GM06990 (cell line): Measurements from ENCODE around the gene CBARP.
"Not testable (repeated sequence)": the region's sequence is repeated elsewhere in the genome, so short reads cannot be mapped to it uniquely, and the experiment has no call there.

ENCODE experiments used
- DNase-seq: peaks from one replicate; pipeline ENCODE4 v3.0.0-alpha.2; 2011; ENCODE audit not compliant: insufficient read length; ENCODE audit errors: extremely low read depth
- H3K27me3 ChIP-seq: replicated peaks from 2 replicates; pipeline ENCODE4 v1.6.0; 2011; ENCODE audit warnings: low read length; ENCODE audit not compliant: control insufficient read depth, insufficient read depth
- H3K36me3 ChIP-seq: 2 replicates; pipeline ENCODE4 v1.5.1; 2011; ENCODE audit warnings: low read length; ENCODE audit not compliant: control insufficient read depth, insufficient read depth
- H3K4me3 ChIP-seq: replicated peaks from 2 replicates; pipeline ENCODE4 v1.5.1; 2011; ENCODE audit warnings: low read depth, mild to moderate bottlenecking, control low read depth, low read length
- TF ChIP-seq, protein P1 (sequence below): IDR thresholded peaks from 2 replicates; pipeline ENCODE4 v1.5.1; 2011; ENCODE audit warnings: low read length, control low read depth, mild to moderate bottlenecking, inconsistent platforms; ENCODE audit not compliant: insufficient read depth, poor library complexity, severe bottlenecking

Gene CBARP

DNA sequence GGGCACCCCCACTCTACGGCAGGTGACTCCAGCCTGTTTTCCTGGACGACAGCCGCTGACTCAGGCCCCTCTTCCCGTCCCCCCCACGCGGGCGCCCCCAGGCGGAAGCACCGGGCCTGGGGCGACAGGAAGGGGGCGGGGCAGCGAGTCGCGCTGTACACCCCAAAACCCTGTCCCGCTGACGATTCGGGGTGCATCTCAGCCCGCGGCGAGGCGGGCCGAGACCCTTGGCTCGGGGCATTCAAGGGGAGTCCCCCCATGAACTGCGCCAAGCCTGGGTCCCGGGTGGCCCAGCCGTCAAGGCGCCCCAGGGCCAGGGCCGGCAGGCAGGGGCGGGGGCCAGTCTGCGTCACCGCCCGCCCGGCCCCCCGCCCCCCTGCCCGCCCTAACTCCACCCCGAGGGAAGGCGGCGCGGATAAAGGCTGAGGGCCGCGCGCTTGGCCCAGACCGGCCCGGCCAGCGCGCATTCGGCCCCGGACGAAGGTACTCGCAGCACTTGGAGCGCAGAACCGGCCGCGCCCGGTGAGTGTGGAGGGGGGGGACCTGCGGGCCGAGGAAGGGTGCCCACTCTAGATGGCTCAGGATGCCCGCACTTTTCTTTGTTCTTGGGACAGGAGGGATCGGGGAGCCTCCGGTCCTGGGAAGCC lies 10.5 kb upstream of the CBARP start, which contains the start of gene MIDN:
TSS of gene MIDN (plus strand) at position 445 of the 647 bp plus-strand sequence. CDS start 1,714 bp downstream, outside the sequence.
- Histone ChIP-seq H3K36me3 (peaks cover 8% of the 10 kb centered on the region), H3K4me3 (peak within 1 kb of the TSS; percentile 75), H3K27me3 (no peaks in the 10 kb centered on the region)
- TF ChIP-seq, protein P1, sequence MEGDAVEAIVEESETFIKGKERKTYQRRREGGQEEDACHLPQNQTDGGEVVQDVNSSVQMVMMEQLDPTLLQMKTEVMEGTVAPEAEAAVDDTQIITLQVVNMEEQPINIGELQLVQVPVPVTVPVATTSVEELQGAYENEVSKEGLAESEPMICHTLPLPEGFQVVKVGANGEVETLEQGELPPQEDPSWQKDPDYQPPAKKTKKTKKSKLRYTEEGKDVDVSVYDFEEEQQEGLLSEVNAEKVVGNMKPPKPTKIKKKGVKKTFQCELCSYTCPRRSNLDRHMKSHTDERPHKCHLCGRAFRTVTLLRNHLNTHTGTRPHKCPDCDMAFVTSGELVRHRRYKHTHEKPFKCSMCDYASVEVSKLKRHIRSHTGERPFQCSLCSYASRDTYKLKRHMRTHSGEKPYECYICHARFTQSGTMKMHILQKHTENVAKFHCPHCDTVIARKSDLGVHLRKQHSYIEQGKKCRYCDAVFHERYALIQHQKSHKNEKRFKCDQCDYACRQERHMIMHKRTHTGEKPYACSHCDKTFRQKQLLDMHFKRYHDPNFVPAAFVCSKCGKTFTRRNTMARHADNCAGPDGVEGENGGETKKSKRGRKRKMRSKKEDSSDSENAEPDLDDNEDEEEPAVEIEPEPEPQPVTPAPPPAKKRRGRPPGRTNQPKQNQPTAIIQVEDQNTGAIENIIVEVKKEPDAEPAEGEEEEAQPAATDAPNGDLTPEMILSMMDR: peak; percentile 70
- peak; percentile 85 for DNase-seq

DNA sequence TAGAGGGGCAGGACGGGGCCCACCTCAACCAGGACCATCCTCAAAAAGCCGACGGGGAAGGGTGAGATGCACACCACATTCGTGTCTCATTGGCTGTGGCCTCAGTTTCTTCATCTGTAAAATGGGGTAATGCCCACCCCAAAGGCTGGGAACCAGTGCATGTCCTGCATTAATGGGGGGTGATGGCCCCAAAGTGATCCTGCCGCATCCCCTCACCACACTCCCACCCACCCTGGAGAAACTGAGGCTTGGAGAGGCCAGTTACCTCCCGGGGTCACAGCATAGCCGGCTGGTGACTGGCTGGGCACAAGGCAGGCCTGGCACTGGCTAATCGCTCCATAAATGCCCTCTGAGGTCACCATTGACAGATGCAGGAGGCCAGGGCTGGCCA lies 9.9 kb upstream of the CBARP start:
- H3K36me3 ChIP-seq: peaks cover 8% of the 10 kb centered on the region
- TF ChIP-seq, protein P1: no peak
- H3K27me3 ChIP-seq: no peaks in the 10 kb centered on the region
- no peak for DNase-seq
- peak overlapping the region; percentile 75 for H3K4me3 ChIP-seq

DNA sequence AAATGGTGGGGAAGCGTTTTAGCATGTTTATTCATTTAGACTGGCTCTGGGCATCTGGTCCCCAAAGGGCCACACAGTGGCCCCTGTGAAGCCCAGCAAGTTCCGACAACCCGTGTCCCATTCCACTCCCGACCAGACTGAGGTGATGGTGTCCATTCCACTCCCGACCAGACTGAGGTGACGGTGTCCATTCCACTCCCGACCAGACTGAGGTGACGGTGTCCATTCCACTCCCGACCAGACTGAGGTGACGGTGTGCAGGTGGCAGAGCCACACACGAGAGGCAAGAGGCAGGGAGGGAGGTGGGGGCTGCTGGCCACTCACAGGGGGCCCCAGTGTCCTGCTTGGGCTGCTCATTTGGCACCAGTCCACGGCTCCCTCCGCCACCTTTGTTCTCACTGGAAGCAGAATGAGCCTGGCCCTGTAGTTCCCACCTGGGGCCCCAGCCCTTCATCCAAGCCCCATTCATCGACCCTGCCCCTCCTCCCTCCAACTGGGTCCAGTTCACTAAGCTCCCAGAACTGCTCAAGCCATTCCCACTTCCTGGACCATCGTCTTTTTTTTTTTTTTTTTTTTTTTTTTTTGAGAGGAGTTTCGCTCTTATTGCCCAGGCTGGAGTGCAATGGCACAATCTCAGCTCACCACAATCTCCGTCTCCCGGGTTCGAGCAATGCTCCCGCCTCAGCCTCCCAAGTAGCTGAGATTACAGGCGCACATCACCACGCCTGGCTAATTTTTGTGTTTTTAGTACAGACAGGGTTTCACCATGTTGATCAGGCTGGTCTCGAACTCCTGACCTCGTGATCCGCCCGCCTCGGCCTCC lies 8.7 kb upstream of the CBARP start:
- H3K27me3 ChIP-seq, H3K4me3 ChIP-seq, DNase-seq, H3K36me3 ChIP-seq: not testable (repeated sequence)

DNA sequence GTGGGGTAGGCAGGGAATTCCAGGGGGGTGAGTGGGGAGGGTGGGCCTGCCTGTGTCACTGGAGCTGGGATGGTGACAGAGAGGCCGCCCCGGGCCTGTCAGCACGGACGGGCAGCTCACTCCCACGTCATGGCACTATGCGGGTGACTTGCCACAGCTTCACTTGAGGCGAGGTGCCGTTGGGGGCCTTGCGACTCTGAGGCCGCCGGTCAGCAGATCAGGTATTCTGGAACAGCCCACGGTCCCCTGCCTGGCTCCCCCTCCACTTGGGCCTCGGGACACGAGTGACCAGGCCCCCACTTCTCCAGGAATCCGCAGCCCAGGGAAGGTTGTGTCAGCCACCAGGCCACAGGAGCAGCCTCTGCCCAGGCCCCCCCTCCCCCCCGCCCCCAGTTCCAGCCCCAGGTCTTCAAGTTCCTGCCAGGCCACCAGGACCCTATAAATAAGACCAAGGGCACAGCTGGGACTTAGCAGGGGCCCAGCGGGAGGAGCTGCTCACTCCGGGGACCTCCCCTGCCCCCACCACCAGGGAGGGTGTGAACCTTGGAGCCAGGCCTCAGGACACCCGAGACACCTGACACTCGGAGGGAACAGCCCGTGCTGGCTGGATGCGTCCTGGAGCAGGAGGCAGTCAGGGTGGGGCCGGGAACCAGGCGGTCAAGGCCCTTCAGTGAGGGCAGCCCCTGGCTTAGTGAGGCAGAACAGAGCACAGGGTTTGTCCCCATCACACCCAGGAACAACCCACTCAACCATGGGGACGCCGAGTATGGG lies 7.9 kb upstream of the CBARP start:
- Histone ChIP-seq H3K4me3 (no peak overlapping the region), H3K36me3 (peaks cover 2% of the 10 kb centered on the region), H3K27me3 (no peaks in the 10 kb centered on the region)
- DNase-seq: no peak
- TF ChIP-seq, protein P1: no peak

DNA sequence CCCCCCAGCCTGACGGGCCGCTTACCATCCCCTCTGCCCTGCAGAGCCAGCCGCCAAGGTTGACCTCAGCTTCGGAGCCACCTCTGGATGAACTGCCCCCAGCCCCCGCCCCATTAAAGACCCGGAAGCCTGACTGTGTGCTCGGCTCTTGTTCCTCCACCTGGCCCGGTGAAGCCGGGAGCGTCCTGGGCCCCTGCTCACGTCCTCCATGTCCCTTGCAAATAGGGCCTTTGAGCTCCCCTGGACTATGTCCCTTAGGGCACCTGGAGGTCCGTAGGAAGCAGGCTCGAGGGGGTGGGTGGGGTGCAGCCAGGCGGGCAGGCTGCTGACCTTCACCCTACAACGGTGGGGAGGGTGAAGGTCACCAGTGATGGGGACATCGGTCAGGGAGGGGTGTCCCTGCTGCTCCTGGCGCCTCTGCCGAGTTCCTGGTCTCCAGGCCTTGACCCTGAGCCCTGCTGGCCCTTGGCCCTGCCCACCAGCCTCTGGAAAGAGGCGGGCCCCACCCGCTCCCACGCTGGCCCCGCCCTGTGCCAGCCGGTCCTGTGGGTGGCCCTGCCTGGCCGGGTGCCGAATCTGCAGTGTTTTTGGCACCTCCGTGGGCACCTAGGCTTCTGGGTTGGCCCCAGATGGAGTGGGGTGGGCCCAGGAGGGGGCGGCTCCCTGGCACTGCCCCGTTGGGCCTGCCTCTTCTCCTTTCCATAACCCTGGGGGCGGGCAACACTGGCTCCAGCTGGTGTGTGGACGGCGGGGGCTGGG lies 7.1 kb upstream of the CBARP start:
- DNase-seq: no peak
- Histone ChIP-seq H3K27me3 (no peaks in the 10 kb centered on the region), H3K36me3 (peaks cover 2% of the 10 kb centered on the region), H3K4me3 (peak overlapping the region; percentile 54)
- TF ChIP-seq, protein P1: no peak
